NB4 (cell line): Measurements from ENCODE around the gene SLC5A7.

ENCODE experiments used
- DNase-seq: peaks from one replicate; pipeline ENCODE4 v3.0.0; 2010; ENCODE audit warnings: low read depth
- H3K4me3 ChIP-seq: one replicate; pipeline ENCODE4 v1.5.1; 2011; ENCODE audit warnings: mild to moderate bottlenecking, low read depth, low read length, moderate library complexity
- MAX ChIP-seq: IDR thresholded peaks from 2 replicates; pipeline ENCODE4 v1.6.1; 2011; ENCODE audit warnings: low read depth, low read length
- MYC ChIP-seq: IDR thresholded peaks from 2 replicates; pipeline ENCODE4 v1.6.1; 2011; ENCODE audit warnings: low read depth, low read length
- POLR2A ChIP-seq: IDR thresholded peaks from 2 replicates; pipeline ENCODE4 v1.6.1; 2011; ENCODE audit warnings: mild to moderate bottlenecking; ENCODE audit not compliant: insufficient read length; ENCODE audit errors: extremely low read depth
- TF ChIP-seq, protein P1 (sequence below): IDR thresholded peaks from one replicate; pipeline ENCODE4 v1.5.1; 2012; ENCODE audit warnings: low read depth, low read length

Gene SLC5A7

GRCh38 chr2:108022628-108023027 lies 36.3 kb downstream of the SLC5A7 start:
- DNase-seq: no peak
- TF ChIP-seq MAX (no peak), POLR2A (no peak), MYC (no peak)
- TF ChIP-seq, protein P1, sequence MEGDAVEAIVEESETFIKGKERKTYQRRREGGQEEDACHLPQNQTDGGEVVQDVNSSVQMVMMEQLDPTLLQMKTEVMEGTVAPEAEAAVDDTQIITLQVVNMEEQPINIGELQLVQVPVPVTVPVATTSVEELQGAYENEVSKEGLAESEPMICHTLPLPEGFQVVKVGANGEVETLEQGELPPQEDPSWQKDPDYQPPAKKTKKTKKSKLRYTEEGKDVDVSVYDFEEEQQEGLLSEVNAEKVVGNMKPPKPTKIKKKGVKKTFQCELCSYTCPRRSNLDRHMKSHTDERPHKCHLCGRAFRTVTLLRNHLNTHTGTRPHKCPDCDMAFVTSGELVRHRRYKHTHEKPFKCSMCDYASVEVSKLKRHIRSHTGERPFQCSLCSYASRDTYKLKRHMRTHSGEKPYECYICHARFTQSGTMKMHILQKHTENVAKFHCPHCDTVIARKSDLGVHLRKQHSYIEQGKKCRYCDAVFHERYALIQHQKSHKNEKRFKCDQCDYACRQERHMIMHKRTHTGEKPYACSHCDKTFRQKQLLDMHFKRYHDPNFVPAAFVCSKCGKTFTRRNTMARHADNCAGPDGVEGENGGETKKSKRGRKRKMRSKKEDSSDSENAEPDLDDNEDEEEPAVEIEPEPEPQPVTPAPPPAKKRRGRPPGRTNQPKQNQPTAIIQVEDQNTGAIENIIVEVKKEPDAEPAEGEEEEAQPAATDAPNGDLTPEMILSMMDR: no peak
- no peak overlapping the region for H3K4me3 ChIP-seq

GRCh38 chr2:108023776-108024175 lies 37.5 kb downstream of the SLC5A7 start:
- TF ChIP-seq, protein P1: no peak
- TF ChIP-seq MYC (no peak), POLR2A (no peak), MAX (no peak)
- no peak overlapping the region for H3K4me3 ChIP-seq
- DNase-seq: no peak

DNA sequence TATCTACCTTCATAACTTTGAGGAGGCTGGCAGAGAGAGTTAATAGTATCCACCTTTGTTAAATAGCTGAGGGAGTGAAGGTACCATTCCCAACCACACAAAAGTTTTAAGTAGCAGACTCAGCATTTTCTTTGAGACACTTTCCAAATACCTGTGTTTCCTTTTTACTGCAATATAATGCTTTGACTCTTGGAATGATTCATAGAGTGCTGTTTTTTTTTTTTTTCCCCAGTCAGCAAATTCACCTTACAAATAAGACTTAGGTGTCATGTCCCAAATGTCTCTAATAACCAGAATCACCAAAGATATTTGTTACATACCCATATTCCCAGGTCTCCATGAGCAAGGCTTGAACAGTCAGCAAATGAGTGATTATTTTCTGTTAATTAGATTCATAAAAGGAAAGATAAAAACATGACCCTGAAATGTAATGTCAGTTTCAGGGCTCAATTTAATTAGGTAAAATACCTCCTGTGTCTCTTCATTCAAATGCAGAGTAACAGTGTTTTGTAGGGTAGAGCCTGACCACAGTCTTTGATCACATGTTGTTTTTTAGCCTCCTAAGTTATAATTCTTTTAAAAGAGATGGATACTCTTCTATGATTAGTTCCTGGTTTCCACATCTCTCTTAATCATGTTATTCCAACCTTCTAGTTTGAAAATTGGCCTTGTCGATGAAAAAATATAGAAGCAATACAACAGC lies 39.9 kb downstream of the SLC5A7 start:
- DNase-seq: no peak
- no peak overlapping the region for H3K4me3 ChIP-seq
- TF ChIP-seq, protein P1: no peak
- no peak for TF ChIP-seq MYC

DNA sequence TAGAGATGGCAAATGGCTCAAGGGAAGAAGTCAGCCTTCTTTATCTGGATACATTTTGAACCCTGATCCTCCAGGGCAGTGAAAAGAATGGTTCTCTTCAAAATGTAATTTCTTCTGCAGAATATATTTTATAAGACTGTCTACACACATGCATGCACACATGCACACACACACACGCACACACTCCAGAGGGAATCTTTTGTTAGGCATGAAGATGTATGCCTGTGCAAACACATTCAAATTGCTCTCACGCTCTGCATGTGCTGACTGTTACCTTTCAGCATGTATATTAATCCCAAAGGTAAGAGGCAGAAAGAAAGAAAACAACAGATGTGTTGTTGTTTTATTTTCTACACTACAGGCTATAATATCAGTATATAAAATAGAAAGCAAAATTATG lies 43.2 kb downstream of the SLC5A7 start:
- no peak for DNase-seq
- no peak for TF ChIP-seq POLR2A
- no peak for TF ChIP-seq MYC
- TF ChIP-seq, protein P1: no peak
- no peak for TF ChIP-seq MAX
- H3K4me3 ChIP-seq: no peak overlapping the region

GRCh38 chr2:108029912-108030311 lies 43.6 kb downstream of the SLC5A7 start:
- no peak overlapping the region for H3K4me3 ChIP-seq
- TF ChIP-seq MAX: no peak
- TF ChIP-seq POLR2A: no peak
- TF ChIP-seq, protein P1: no peak
- no peak for TF ChIP-seq MYC
- DNase-seq: no peak

DNA sequence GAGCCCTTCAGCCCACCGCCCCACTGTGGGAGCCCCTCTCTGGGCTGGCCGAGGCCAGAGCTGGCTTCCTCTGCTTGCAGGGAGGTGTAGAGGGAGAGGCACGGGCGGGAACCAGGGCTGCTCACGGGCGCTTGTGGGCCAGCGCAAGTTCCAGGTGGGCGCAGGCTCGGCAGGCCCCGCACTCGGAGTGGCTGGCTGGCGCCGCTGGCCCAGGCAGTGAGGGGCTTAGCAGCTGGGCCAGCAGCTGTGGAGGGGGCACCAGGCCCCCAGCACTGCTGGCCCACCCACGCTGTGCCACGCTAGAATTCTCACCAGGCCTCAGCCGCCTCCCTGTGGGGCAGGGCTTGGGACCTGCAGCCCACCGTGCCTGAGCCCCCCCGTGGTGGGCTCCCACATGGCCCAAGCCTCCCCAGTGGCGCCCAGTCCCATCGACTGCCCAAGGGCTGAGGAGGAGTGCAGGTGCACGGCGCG lies 45.2 kb downstream of the SLC5A7 start:
- no peak for DNase-seq
- TF ChIP-seq POLR2A (no peak), MAX (no peak), MYC (no peak)
- TF ChIP-seq, protein P1: no peak
- H3K4me3 ChIP-seq: no peak overlapping the region
